GM12891 (cell line): ENCODE measurements around the gene TMC4. TPM values are rescaled to one million over a fixed set of nuclear protein-coding genes. Genes with fewer than 3 reads are reported as not detected.
"Not testable (repeated sequence)": the region's sequence is repeated elsewhere in the genome, so short reads cannot be mapped to it uniquely, and the experiment has no call there.

Source experiments
- DNase-seq: peaks from one replicate; pipeline ENCODE4 v3.0.0; 2011; ENCODE audit warnings: low spot score; ENCODE audit not compliant: insufficient read length
- FAIRE-seq: peaks from 2 replicates; lab custom pipeline; 2011; peaks lifted over from hg19 to GRCh38; lab: Jason Lieb, UNC
- PAX5 ChIP-seq: IDR thresholded peaks from 2 replicates; pipeline ENCODE4 v1.6.1; 2011; ENCODE audit warnings: low read length, moderate library complexity, mild to moderate bottlenecking; ENCODE audit not compliant: insufficient read depth, severe bottlenecking
- POLR2A ChIP-seq: IDR thresholded peaks from 2 replicates; pipeline ENCODE4 v1.6.1; 2011; ENCODE audit warnings: low read depth, low read length, control low read depth
- POLR2AphosphoS5 ChIP-seq: IDR thresholded peaks from 2 replicates; pipeline ENCODE4 v1.6.1; 2011; ENCODE audit warnings: low read depth, low read length, control low read depth
- POU2F2 ChIP-seq: IDR thresholded peaks from 2 replicates; pipeline ENCODE4 v1.6.1; 2011; ENCODE audit warnings: low read depth, mild to moderate bottlenecking, control low read depth, low read length, moderate library complexity
- SPI1 ChIP-seq: IDR thresholded peaks from 2 replicates; pipeline ENCODE4 v1.6.1; 2011; ENCODE audit warnings: low read depth, low read length, control low read depth
- TAF1 ChIP-seq: IDR thresholded peaks from 2 replicates; pipeline ENCODE4 v1.6.1; 2011; ENCODE audit warnings: low read depth, low read length, control low read depth
- polyA plus RNA-seq: library from polyadenylated mRNA; unstranded; fragments of >200 nt; gene quantifications from one replicate; pipeline ENCODE4 v1.2.1, GENCODE V29; 2012; ENCODE audit warnings: low read depth, missing spikeins, inconsistent platforms; ENCODE audit not compliant: missing spikeins

The TMC4 gene
- 0.68 TPM for polyA plus RNA-seq

DNA sequence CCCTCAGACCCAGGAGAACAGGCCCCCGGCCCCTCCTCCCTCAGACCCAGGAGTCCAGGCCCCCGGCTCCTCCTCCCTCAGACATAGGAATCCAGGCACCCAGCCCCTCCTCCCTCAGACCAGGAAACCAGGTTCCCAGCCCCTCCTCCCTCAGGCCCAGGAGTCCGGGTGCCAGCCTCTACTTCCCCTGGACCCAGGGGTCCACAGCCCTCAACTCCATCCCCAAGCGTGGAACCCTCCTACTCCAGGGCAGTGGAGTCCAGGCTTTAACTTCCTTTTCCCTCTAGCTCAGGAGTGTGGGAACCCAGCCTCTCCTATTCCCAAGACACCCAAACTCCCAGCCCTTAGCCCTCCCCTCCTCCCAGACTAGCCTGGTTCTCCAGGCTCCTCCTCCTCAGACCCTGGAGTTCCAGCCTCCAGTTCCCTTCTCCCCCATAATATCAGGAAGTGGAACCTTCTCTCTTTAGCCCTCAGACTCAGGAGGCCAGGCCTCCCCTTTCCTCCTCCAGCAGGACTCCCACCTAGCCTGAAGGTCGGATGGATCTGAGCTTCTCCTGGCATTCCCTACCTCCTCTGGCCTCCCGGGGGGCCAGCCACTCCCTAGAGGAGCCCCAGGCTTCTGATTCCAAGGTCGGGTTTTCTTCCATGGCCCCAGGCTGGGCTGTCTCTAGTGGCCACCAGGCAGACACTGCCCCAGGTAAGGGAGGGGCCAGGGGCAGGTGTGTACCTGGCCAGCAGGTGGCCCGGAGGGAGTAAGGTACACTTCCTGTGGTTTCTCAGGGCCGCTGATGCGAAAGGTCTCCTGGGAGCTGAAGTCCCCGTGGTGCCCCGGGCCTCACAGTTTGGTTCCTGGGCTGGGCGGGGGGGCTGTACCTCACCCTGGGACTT, at the start of gene TMC4:
Gene TMC4, minus strand, starts transcription at position 690 of the 888 bp plus-strand sequence. Its CDS starts 43 bp downstream, at position 647.
- DNase-seq (no peak), FAIRE-seq (no peak)
- TF ChIP-seq SPI1 = 0 out of 2 replicates have a peak, but pooled peaks have one; percentile 6
- no peak for TF ChIP-seq POLR2A

- not testable (repeated sequence) for FAIRE-seq, DNase-seq
Measured at GRCh38 chr19:54221947-54222346, 49.0 kb upstream of the TMC4 start.

DNA sequence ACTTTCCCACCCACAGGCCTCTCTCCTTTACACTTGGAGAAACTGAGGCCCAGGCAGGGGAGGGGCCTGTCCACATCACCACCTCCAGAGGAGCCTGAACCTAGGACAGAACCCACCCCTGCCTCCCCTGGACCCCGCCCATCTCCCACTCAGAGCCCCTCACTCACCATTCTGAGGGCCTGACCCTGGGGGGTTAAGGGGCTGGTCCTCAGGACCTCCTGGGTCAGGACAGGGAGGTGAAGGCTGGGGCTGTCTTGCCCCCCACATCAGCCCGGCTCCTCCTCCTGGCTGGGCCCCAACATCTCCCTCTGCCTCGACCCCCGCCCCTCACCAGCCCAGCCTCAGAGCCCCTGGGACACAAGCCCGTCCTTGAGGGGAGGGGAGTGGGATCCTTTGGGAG, 46.7 kb upstream of the TMC4 start:
- not testable (repeated sequence) for DNase-seq, FAIRE-seq

GRCh38 chr19:54218960-54219661, 46.2 kb upstream of the TMC4 start:
- no peak for TF ChIP-seq TAF1
- TF ChIP-seq POLR2AphosphoS5 = no peak
- no peak for TF ChIP-seq POLR2A
- TF ChIP-seq POU2F2 = no peak
- TF ChIP-seq PAX5 = no peak
- TF ChIP-seq SPI1 = no peak
- DNase-seq (no peak), FAIRE-seq (no peak)

GRCh38 chr19:54218259-54218658, 45.3 kb upstream of the TMC4 start:
- TF ChIP-seq POLR2AphosphoS5 (no peak), POLR2A (no peak), POU2F2 (no peak), SPI1 (no peak), TAF1 (no peak), PAX5 (no peak)
- DNase-seq (no peak), FAIRE-seq (no peak)

DNA sequence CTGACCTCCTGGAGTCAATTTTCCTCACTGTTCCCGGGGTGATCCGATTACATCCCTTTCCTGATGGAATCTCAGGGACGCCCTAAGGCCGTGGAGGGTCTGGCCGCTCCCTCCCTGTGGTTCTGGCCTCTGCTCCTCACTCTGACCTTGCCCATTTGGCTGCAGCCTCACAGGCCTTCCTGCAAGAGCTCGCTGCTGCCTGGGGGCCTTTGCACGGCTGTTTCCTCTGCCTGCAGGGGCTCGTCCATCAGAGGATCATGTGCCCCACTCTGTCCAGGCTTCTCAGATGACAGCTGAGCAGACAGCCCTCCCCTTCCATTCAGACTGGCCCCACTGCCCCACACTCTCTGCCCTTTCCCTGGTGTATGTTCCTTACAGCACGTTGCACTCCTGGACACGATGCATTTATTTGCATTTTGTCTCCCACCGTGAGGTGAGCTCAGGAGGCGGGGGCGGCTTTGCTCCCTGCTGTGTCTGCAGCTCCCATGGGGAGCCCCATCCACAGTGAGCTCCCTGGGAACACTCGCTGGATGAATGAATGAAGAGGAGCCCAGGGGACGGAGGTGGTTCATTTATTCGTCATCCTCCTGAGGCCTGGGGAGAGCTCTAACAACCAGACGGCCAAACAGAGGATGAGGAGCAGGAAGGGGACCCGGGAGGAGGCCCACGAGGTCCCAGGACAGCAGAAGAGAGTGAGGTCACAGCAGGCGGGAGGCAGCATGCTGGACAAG, 44.7 kb upstream of the TMC4 start:
- DNase-seq, FAIRE-seq: not testable (repeated sequence)

- FAIRE-seq = no peak
- TF ChIP-seq SPI1 (no peak), POLR2A (no peak)
- DNase-seq = no peak
Measured at GRCh38 chr19:54216869-54217268, 43.9 kb upstream of the TMC4 start.

- not testable (repeated sequence) for DNase-seq, FAIRE-seq
Measured at GRCh38 chr19:54214734-54215133, 41.8 kb upstream of the TMC4 start.

GRCh38 chr19:54214217-54214616, 41.3 kb upstream of the TMC4 start:
- not testable (repeated sequence) for DNase-seq, FAIRE-seq

- no peak for FAIRE-seq
- no peak for DNase-seq
- TF ChIP-seq POLR2A (no peak), TAF1 (no peak), POLR2AphosphoS5 (no peak), SPI1 (no peak), PAX5 (no peak), POU2F2 (no peak)
Measured at GRCh38 chr19:54211235-54211634, 38.3 kb upstream of the TMC4 start.

DNA sequence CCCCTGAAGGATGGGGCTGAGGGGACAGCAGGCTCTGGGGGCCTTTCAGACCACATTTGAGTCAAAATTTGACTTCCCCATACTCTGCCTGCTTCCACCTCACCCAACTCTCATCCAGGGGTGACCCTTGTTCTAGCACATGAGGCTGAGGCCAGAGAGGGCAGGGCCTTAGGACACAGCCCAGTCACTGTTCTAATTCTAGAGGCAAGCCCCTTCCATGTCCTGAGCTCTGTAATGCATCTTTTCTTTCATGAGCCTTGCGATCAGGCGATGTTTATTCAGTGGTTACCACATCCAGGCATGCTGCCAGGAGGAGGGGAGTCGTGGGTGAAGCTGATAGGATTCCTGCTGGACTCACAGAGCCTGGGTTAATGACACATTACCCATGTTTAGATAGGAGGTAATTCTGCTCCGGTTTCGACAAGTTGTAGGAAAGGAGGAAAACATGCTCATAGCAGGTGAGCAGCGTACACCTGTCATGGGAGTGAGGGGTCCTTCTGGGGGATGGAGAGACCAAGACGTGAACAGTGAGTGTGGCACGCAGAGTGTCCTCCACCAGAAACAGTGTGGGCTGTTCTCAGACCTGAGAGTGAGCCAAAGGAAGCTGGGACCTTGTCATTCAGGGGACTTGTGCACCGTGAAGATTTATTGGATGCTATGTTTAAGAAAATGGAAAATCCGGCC, 37.0 kb upstream of the TMC4 start:
- no peak for DNase-seq
- no peak for TF ChIP-seq TAF1
- peak; percentile 12; the same call in 1 of the 2 replicates for TF ChIP-seq SPI1
- TF ChIP-seq POLR2A = peak; percentile 52; the same call in 1 of the 2 replicates
- no peak for TF ChIP-seq PAX5
- TF ChIP-seq POU2F2 = no peak
- FAIRE-seq = peak; percentile 64
